HepG2 (cell line): ENCODE results near the gene TRIM3.

ENCODE experiments used
- CTCF ChIP-seq: sonication (generic); formaldehyde crosslinking; IDR thresholded peaks from 2 replicates; pipeline ENCODE4 v1.5.0; 2020; ENCODE audit warnings: mild to moderate bottlenecking, missing genetic modification reagents, moderate library complexity
- EZH2 ChIP-seq: conservative IDR thresholded peaks from 2 replicates; pipeline ENCODE4 v1.6.1; 2012; ENCODE audit warnings: mild to moderate bottlenecking, low read depth, low read length, moderate library complexity
- TBX2 ChIP-seq: sonication (generic); formaldehyde crosslinking; IDR thresholded peaks from 2 replicates; pipeline ENCODE4 v1.5.0; 2020; ENCODE audit warnings: missing genetic modification reagents, mild to moderate bottlenecking, borderline replicate concordance
- ZNF652 ChIP-seq: IDR thresholded peaks from 2 replicates; pipeline ENCODE4 v1.6.1; 2016; ENCODE audit warnings: low read depth, borderline replicate concordance

GRCh38 chr11:6415797-6416196, 57.9 kb downstream of the TRIM3 start:
- TF ChIP-seq TBX2 (CRISPR knock-in tag) (no peak), ZNF652 (CRISPR knock-in tag) (no peak), CTCF (CRISPR knock-in tag) (no peak), EZH2 (no peak)
